Posterior vena cava (tissue), 2 donors: Measurements from ENCODE around the gene QRICH1. TPM values are rescaled to one million over a fixed set of nuclear protein-coding genes. Genes with fewer than 3 reads are reported as not detected.

ENCODE experiments used
- DNase-seq: peaks from one replicate; pipeline ENCODE4 v3.0.0-alpha.2; 2020; ENCODE audit warnings: low spot score
- intact Hi-C, 2 donors: fragments of 100-400 bp; cut with DNase I; formaldehyde crosslinking; loops; one replicate each; pipeline versions ENCODE4 v1.14.1 to v1.14.2; 2022 to 2023
- total RNA-seq, 2 donors: library from RNA; stranded (reverse); fragmentation: NEBNext Ultra II Directional; extraction: Animal tissue kit (Norgen Biotek cat#: 25700); gene quantifications; one replicate each; pipeline ENCODE4 v1.2.1, GENCODE V29; 2021
- donor health status: DM: yes; HTN: yes; CAD: no.
- donor health status: DM: yes; HTN: yes; CAD: no.

Gene QRICH1
- total RNA-seq, 2 donors from 2014 or later, result 73.4 to 93.2 TPM

DNA sequence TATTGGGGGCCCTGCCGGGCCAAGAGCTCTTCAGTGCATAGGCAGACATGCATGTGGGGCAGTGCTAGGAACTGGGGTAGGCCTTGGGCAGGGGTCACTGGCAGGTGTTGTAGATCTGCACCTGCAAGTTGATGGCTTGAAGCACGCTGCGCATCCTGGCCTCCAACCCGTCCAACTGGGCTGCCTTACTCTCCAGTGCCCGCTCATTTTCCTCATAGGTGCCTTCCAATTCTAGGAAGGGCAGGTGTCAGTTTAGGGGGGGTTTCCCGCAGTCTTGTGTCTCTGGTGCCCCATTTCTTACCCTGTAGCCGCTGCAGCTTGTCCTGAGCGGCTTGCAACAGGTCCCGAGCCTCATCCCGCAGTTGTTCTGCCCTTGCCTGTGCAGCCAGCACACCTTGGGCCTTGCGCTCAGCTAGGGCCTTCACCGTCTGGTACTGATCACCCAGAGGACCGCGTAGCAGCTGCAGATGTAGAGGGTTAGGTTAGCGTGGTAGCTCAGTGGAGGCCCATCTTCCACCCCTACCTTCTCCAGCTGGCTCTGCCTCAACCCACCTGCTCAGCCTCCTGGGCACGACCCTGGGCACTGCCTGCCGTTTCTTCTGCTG lies 27.4 kb upstream of the QRICH1 start:
- intact Hi-C loops, result no loop called here

DNA sequence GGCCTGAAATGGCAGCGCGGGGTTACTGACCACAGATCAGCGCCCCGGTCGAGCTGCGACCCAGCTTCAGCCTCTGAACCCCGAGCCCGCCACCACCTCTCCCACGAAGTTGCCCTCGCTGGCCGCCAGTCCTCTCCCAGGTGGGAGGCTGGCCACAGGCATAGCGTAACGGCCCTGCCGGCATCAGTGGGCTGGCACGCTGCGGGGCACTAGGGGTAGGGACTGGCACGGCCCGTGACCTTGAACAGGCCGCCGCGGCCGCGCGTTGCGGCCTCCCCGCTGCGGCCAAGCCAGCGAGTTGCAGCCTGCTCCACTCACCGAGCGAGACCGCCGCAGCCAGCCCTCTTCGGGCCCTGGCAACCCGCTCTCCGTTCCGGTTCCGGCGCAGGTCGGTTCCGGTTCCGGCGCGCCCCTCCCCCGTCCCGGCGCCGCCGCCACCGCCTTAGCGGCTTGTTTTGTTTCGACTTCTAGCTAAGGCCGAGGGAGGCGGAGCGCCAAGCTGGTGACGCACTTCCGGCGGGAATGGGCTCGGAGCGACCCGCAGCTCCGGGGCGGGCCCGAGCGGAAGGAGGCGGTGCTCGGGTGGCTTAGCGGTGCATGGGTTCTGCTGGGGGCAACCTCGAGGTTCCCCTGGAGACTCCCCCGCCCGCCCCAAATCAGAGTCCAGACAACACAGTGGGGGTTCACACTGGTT lies 26.7 kb upstream of the QRICH1 start, which contains the start of gene USP19:
Gene USP19 (minus strand): TSS at position 386 of the 694 bp plus-strand sequence. CDS start 1,678 bp downstream, outside the sequence.
- intact Hi-C loops, result no loop called here
- DNase-seq, result peak; percentile 99

More for the DNA sequence above, 27.4 kb upstream of the QRICH1 start:
- no peak for DNase-seq

- DNase-seq, result no peak
- intact Hi-C loops, result no loop called here
These were observed 26.2 kb upstream of the QRICH1 start for GRCh38 chr3:49120096-49120437.

- intact Hi-C loops, result no loop called here
- no peak for DNase-seq
These were observed 25.6 kb upstream of the QRICH1 start for GRCh38 chr3:49119439-49119838.

DNA sequence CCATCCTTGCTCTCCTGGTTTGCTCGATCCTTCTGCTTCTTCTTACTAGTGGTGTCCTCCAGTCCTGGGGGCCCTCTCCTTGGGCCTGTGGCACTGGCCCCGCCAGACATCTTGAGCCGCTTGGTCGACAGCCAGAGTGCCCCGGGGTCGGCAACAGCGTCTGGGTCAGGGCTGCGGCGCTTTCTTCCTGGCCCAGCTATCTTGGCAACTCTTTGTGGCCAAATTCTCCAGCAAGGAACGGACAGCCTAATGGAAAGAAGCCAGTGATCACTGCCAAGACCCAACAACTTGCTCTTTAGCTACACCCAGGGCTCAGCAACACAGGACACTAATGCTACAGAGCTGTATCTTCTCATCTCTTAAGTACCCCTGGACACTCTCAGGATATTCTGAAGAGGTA lies 25.2 kb upstream of the QRICH1 start:
- no peak for DNase-seq
- intact Hi-C loops, result no loop called here

- intact Hi-C loops, result no loop called here
- no peak for DNase-seq
These were observed 18.4 kb upstream of the QRICH1 start for GRCh38 chr3:49112262-49112661.

- intact Hi-C loops, result no loop called here
- no peak for DNase-seq
These were observed 17.5 kb upstream of the QRICH1 start for GRCh38 chr3:49111347-49111746.

DNA sequence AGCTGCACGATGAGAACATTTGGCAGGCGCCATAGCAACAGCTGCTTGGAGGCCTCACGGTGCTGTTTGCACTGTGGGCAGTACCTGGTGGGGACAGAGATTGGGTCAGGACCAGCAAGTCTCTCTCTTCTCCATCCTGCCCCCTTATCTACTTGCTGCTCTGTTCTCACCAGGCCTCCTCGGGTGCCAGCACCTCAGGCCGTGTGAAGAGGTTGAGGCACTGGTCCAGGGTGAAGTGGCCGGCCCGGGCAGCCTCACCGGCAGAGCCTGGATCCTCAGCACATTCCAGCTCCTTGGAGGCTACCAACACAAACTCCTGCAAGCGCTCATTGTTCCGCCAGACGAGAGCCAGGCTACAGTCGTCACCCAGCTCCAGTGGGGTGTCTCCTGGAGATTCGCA lies 16.9 kb upstream of the QRICH1 start:
- no peak for DNase-seq
- intact Hi-C loops, result no loop called here

DNA sequence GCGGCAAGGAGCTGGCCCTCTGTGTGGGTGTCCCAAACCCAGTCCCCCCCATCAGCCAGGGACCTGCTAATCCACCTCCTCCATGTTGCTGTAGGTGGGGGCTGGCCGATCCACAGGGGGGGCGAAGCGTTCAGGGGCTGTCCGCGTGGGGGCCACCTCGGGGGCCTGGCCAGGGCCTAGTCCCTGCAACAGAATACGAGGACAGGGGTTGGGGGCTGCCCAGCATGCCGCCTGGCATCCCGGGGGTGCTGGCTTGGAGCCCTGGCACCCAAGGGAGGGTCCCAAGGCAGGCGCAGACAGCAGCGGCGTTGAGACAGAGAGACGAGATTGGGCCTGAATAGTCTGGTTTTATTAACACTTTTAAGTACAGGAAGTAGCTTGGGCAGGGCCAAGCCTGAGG lies 14.5 kb upstream of the QRICH1 start:
- DNase-seq, result no peak
- intact Hi-C loops, result no loop called here

DNA sequence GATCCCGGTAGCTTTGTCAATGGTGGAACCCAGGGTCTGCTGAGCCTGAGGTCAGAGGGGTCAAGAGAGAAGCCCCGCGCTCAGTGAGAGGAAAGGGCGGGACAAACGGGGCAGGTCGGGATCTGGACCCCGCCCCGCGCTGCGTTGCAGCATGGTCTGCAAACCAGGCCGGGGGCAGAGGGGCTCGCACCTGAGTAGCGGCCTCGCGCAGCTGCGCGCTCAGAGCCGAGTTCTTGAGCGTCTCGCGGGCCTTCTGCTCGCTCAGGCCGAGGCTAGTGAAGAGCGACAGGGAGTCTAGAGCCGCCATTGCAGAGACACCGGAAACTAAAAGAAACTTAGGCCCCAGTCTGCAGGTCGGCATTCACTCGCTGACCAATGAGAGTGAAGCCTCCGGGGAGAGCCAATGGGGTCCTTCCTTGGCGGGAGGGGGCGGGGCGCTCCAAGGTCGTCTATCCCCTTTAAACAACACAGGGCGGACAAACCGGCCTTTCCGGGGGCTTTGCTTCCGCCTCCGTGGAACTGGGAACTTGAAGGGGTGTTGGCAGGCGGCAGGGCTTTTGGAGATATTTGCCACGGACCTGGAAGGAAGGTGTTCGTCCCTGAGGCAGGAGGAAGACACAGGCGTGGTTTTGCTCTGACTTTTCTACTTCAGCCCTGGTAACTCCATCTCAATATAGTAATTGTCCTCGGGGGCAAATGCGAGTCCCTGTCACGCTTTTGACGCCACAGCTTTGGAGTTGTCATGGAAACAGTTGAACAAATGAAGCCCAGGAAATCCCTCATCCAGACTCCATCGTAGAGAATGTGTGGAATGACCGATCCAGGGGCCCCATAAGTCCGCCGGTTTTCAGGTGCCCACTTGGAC lies 10.8 kb upstream of the QRICH1 start, which contains the start of gene QARS1:
Gene QARS1 (minus strand): TSS at position 331 of the 865 bp plus-strand sequence. CDS start 24 bp downstream, at position 307.
- intact Hi-C loops, result loop anchor here in 1 of 2 donors (5.0 kb wide), 1 partner anchor 102 kb away; no protein-coding TSS in a partner anchor
- peak; percentile 97 for DNase-seq

- peak; percentile 50 for DNase-seq
- intact Hi-C loops, result loop anchor here in 1 of 2 donors (5.0 kb wide), 1 partner anchor 102 kb away; no protein-coding TSS in a partner anchor
These were observed 10.2 kb upstream of the QRICH1 start for GRCh38 chr3:49104052-49104426.

GRCh38 chr3:49100046-49100615 lies 6.3 kb upstream of the QRICH1 start:
- DNase-seq, result peak; percentile 20
- intact Hi-C loops, result loop anchor here in 1 of 2 donors (5.0 kb wide), 1 partner anchor 98 kb away; no protein-coding TSS in a partner anchor

- intact Hi-C loops, result loop anchor here in 1 of 2 donors (10.0 kb wide), 1 partner anchor 346 kb away; no protein-coding TSS in a partner anchor
These were observed 5.2 kb upstream of the QRICH1 start for GRCh38 chr3:49098910-49099630.

DNA sequence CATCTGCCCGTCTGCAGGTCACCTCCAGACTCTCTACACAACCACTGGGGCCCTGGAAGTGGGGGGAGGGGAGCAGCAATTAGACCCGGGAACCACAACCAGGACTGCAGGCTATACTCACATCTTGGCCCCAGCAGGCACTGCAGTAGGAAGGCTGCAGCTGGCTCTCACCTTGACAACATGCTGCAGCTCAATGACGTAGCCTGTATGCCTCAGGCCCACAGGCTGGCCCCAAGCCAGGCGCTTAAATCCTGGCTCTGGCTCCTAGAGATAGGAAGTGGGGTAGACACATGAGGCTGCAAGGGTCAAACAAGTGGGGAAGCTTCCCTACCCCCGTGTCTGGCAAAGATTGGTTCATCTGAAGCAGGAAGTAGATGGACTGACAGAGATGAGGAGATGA lies 4.6 kb upstream of the QRICH1 start:
- DNase-seq, result no peak
- intact Hi-C loops, result loop anchor here in 1 of 2 donors (10.0 kb wide), 1 partner anchor 346 kb away; no protein-coding TSS in a partner anchor

More at GRCh38 chr3:49098910-49099630, 5.2 kb upstream of the QRICH1 start:
- DNase-seq, result peak; percentile 52

GRCh38 chr3:49092938-49093852 lies 676 bp downstream of the QRICH1 start:
- DNase-seq, result peak; percentile 94
- intact Hi-C loops, result loop anchor here (5.0 to 10.0 kb wide), 2 partner anchors 71 to 352 kb away; partner anchors contain the start of gene NDUFAF3 (in 1 of the 2)

GRCh38 chr3:49081429-49081828 lies 12.4 kb downstream of the QRICH1 start:
- intact Hi-C loops, result no loop called here
- DNase-seq, result no peak

DNA sequence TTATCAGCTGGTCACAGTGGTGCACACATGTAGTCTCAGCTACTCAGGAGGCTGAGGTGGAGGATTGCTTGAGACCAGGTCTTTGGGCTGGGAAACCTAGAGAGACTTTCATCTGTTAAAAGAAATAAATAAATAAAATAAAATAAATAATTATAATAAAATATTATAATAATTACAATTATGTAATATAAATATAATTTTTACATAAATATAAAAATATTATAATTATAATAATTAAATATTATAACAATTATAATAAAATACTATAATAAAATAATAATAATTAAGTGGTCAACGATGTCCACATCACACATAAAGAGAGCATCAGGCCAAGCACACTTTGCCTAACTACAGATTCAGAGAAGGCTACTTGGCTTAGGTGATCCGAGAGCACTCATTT lies 14.6 kb downstream of the QRICH1 start:
- intact Hi-C loops, result loop anchor here in 1 of 2 donors (1.0 kb wide), 1 partner anchor 30 kb away; no protein-coding TSS in a partner anchor
- no peak for DNase-seq
